T-cell (primary cell): ENCODE data around the gene TBC1D22A. TPM values are rescaled to one million over a fixed set of nuclear protein-coding genes. Genes with fewer than 3 reads are reported as not detected.

Source experiments
- ATAC-seq, 4 experiments: fragments of 200-7000 bp in 3 of 4; fragments of 150-1000 bp in 1 of 4; cut with Tn5 transposase; replicated peaks in 1 of 4; 1 replicate in 3 of 4; 2 replicates in 1 of 4; pipeline ENCODE4 v1.10.0; 2021; ENCODE audit warnings: moderate library complexity in 3 of 4, mild to moderate bottlenecking in 2 of 4, moderate number of reproducible peaks in 1 of 4
- CTCF ChIA-PET, 2 donors: fragments of 300-600 bp; sonication (Branson Sonifier 250); formaldehyde crosslinking; loops; one replicate each; lab custom pipeline; 2022; ENCODE audit warnings: antibody characterized with exemption in 2 of 2; lab: Charles Lee
- POLR2A ChIA-PET, 2 donors: fragments of 300-600 bp; sonication (Branson Sonifier 250); formaldehyde crosslinking; loops; one replicate each; lab custom pipeline; 2022; ENCODE audit warnings: antibody characterized with exemption in 2 of 2; lab: Charles Lee
- DNase-seq, 35 experiments: peaks; one replicate each; pipeline versions ENCODE4 v3.0.0 to v3.0.0-alpha.2; 2013 to 2023
- H3K27ac ChIP-seq: one replicate; pipeline ENCODE4 v1.5.1; 2013; ENCODE audit warnings: low read length
- H3K27me3 ChIP-seq, 2 experiments: replicated peaks in 1 of 2; 1 replicate in 1 of 2; 2 replicates in 1 of 2; pipeline versions ENCODE4 v1.6.1 to v1.7.0; 2013; ENCODE audit warnings: low read length in 1 of 2, mixed read lengths in 1 of 2; ENCODE audit not compliant: control insufficient read depth in 2 of 2, insufficient read depth in 2 of 2; ENCODE audit errors: extremely low read depth in 1 of 2
- H3K36me3 ChIP-seq, 2 donors: 1 replicate in 1 of 2; 2 replicates in 1 of 2; pipeline versions ENCODE4 v1.6.1 to v1.7.0; 2013; ENCODE audit warnings: low read length in 1 of 2; ENCODE audit not compliant: control insufficient read depth in 2 of 2, insufficient read depth in 1 of 2; ENCODE audit errors: extremely low read depth in 1 of 2
- H3K4me1 ChIP-seq, 2 experiments: 1 replicate in 1 of 2; 2 replicates in 1 of 2; pipeline versions ENCODE4 v1.6.1 to v1.7.0; 2013; ENCODE audit warnings: low read length in 2 of 2, mixed read lengths in 1 of 2; ENCODE audit not compliant: insufficient read depth in 2 of 2, control insufficient read depth in 1 of 2; ENCODE audit errors: extremely low read depth in 1 of 2
- H3K4me3 ChIP-seq, 2 donors: 1 replicate in 1 of 2; 2 replicates in 1 of 2; pipeline versions ENCODE4 v1.5.1 to v1.7.0; 2013; ENCODE audit warnings: mild to moderate bottlenecking in 2 of 2, low read length in 1 of 2, moderate library complexity in 1 of 2; ENCODE audit not compliant: control insufficient read depth in 1 of 2; ENCODE audit errors: extremely low read depth in 1 of 2
- H3K9me3 ChIP-seq: 2 replicates; pipeline ENCODE4 v1.7.0; 2013
- H3K27ac Mint-ChIP-seq, 2 donors: one replicate each; pipeline ENCODE4 v1.8.0; 2020 to 2021; ENCODE audit warnings: mild to moderate bottlenecking in 2 of 2, mixed read lengths in 2 of 2
- H3K27me3 Mint-ChIP-seq, 2 donors: one replicate each; pipeline ENCODE4 v1.8.0; 2021 to 2022; ENCODE audit warnings: mixed read lengths in 2 of 2
- H3K36me3 Mint-ChIP-seq: one replicate; pipeline ENCODE4 v1.8.0; 2021; ENCODE audit warnings: mixed read lengths
- H3K4me1 Mint-ChIP-seq, 3 donors: one replicate each; pipeline ENCODE4 v1.8.0; 2020 to 2022; ENCODE audit warnings: mixed read lengths in 3 of 3, mild to moderate bottlenecking in 1 of 3
- H3K4me3 Mint-ChIP-seq, 3 donors: one replicate each; pipeline ENCODE4 v1.8.0; 2020 to 2022; ENCODE audit warnings: mild to moderate bottlenecking in 3 of 3, mixed read lengths in 3 of 3, moderate library complexity in 3 of 3
- H3K9me3 Mint-ChIP-seq, 3 donors: one replicate each; pipeline ENCODE4 v1.8.0; 2020 to 2022; ENCODE audit warnings: mixed read lengths in 3 of 3
- WGBS: methylation state at CpG from one replicate; pipeline ENCODE4 v1.1.5; 2013; ENCODE audit warnings: missing lambda C conversion rate; ENCODE audit not compliant: insufficient coverage; 5-methylcytosine and 5-hydroxymethylcytosine counted together
- total RNA-seq, 35 experiments: library from RNA in 6 of 35; stranded (reverse) in 6 of 35; fragments of 120-200 nt in 1 of 35; gene quantifications; one replicate each; pipeline versions ENCODE4 v1.2.1 to v1.2.4 and lab custom pipeline; 2013 to 2026

TBC1D22A gene
- total RNA-seq, 5 donors from 2014 or later (not counting 1 experiment from before 2014, with no cell fraction given) = 38.3 to 67.8 (median 57.7) TPM

- no peaks in the 10 kb centered on the region for H3K9me3 ChIP-seq
- H3K36me3 ChIP-seq = peaks cover 8 to 13% of the 10 kb centered on the region in 2 donors
- DNase-seq (no peak), ATAC-seq (no peak)
- peaks cover 0 to 17% (median 0%) of the 10 kb centered on the region in 3 donors for H3K4me1 Mint-ChIP-seq
- no peak overlapping the region for H3K4me3 Mint-ChIP-seq
- no peak overlapping the region for H3K4me3 ChIP-seq
- no peak overlapping the region for H3K27ac Mint-ChIP-seq
- WGBS = 98% methylated on average over 9 of the region's 10 CpGs
- H3K36me3 Mint-ChIP-seq = peaks cover 12% of the 10 kb centered on the region
- H3K9me3 Mint-ChIP-seq = no peaks in the 10 kb centered on the region
- CTCF ChIA-PET = no interaction called here
- H3K27me3 Mint-ChIP-seq = no peaks in the 10 kb centered on the region
- POLR2A ChIA-PET = no interaction called here
- H3K27ac ChIP-seq = no peak overlapping the region
- no peaks in the 10 kb centered on the region for H3K27me3 ChIP-seq
- no peaks in the 10 kb centered on the region for H3K4me1 ChIP-seq
Observed at GRCh38 chr22:47126344-47126811, 363.9 kb downstream of the TBC1D22A start.

GRCh38 chr22:47127441-47127871 lies 365.0 kb downstream of the TBC1D22A start:
- H3K36me3 Mint-ChIP-seq = peaks cover 12% of the 10 kb centered on the region
- no peak for ATAC-seq
- peaks cover 3 to 7% of the 10 kb centered on the region in 2 donors for H3K36me3 ChIP-seq
- H3K4me1 Mint-ChIP-seq = peaks cover 0 to 17% (median 0%) of the 10 kb centered on the region in 3 donors
- no peak overlapping the region for H3K27ac ChIP-seq
- H3K27ac Mint-ChIP-seq = no peak overlapping the region
- no peaks in the 10 kb centered on the region for H3K4me1 ChIP-seq
- H3K4me3 Mint-ChIP-seq = no peak overlapping the region
- ChIA-PET CTCF (no interaction called here), POLR2A (no interaction called here)
- no peaks in the 10 kb centered on the region for H3K9me3 Mint-ChIP-seq
- no peaks in the 10 kb centered on the region for H3K9me3 ChIP-seq
- DNase-seq = no peak
- no peak overlapping the region for H3K4me3 ChIP-seq
- no peaks in the 10 kb centered on the region for H3K27me3 ChIP-seq
- WGBS = 90% methylated on average over 14 of the region's 15 CpGs
- H3K27me3 Mint-ChIP-seq = no peaks in the 10 kb centered on the region

- H3K9me3 ChIP-seq = no peaks in the 10 kb centered on the region
- no peak overlapping the region for H3K4me3 ChIP-seq
- Mint-ChIP-seq H3K36me3 (peaks cover 12% of the 10 kb centered on the region), H3K4me3 (no peak overlapping the region), H3K27ac (no peak overlapping the region), H3K4me1 (peaks cover 0 to 17% (median 0%) of the 10 kb centered on the region in 3 donors), H3K27me3 (no peaks in the 10 kb centered on the region), H3K9me3 (no peaks in the 10 kb centered on the region)
- ATAC-seq (no peak), DNase-seq (no peak)
- H3K36me3 ChIP-seq = peaks cover 3 to 7% of the 10 kb centered on the region in 2 donors
- no peaks in the 10 kb centered on the region for H3K4me1 ChIP-seq
- H3K27ac ChIP-seq = no peak overlapping the region
- POLR2A ChIA-PET = no interaction called here
- 100% methylated on average over 4 of the region's 7 CpGs for WGBS
- CTCF ChIA-PET = no interaction called here
- no peaks in the 10 kb centered on the region for H3K27me3 ChIP-seq
Observed at GRCh38 chr22:47128216-47128615, 365.8 kb downstream of the TBC1D22A start.

GRCh38 chr22:47128622-47129215 lies 366.3 kb downstream of the TBC1D22A start:
- DNase-seq = no peak
- WGBS = 96% methylated on average over 17 of the region's 21 CpGs

GRCh38 chr22:47129902-47130635 lies 367.6 kb downstream of the TBC1D22A start:
- Mint-ChIP-seq H3K27ac (peak overlapping the region in 1 of 2 donors; percentile 23), H3K27me3 (no peaks in the 10 kb centered on the region), H3K36me3 (peaks cover 18% of the 10 kb centered on the region), H3K9me3 (no peaks in the 10 kb centered on the region), H3K4me1 (peaks cover 0 to 15% (median 0%) of the 10 kb centered on the region in 3 donors), H3K4me3 (no peak overlapping the region)
- no peaks in the 10 kb centered on the region for H3K27me3 ChIP-seq
- no peaks in the 10 kb centered on the region for H3K4me1 ChIP-seq
- no peak overlapping the region for H3K4me3 ChIP-seq
- peaks cover 3 to 8% of the 10 kb centered on the region in 2 donors for H3K36me3 ChIP-seq
- H3K9me3 ChIP-seq = no peaks in the 10 kb centered on the region
- DNase-seq (no peak), ATAC-seq (no peak)
- no peak overlapping the region for H3K27ac ChIP-seq
- 82% methylated on average over 12 of the region's 21 CpGs for WGBS
- POLR2A ChIA-PET = no interaction called here
- CTCF ChIA-PET = no interaction called here

More at GRCh38 chr22:47128622-47129215, 366.3 kb downstream of the TBC1D22A start:
- Histone ChIP-seq H3K4me1 (no peaks in the 10 kb centered on the region), H3K9me3 (no peaks in the 10 kb centered on the region), H3K36me3 (peaks cover 3 to 8% of the 10 kb centered on the region in 2 donors), H3K27me3 (no peaks in the 10 kb centered on the region), H3K4me3 (no peak overlapping the region), H3K27ac (no peak overlapping the region)
- peaks cover 12% of the 10 kb centered on the region for H3K36me3 Mint-ChIP-seq
- no peak overlapping the region for H3K27ac Mint-ChIP-seq
- no peaks in the 10 kb centered on the region for H3K9me3 Mint-ChIP-seq
- ATAC-seq = no peak
- ChIA-PET CTCF (no interaction called here), POLR2A (no interaction called here)
- peaks cover 0 to 15% (median 0%) of the 10 kb centered on the region in 3 donors for H3K4me1 Mint-ChIP-seq
- H3K27me3 Mint-ChIP-seq = no peaks in the 10 kb centered on the region
- no peak overlapping the region for H3K4me3 Mint-ChIP-seq

- Mint-ChIP-seq H3K9me3 (no peaks in the 10 kb centered on the region), H3K27ac (no peak overlapping the region), H3K36me3 (peaks cover 18% of the 10 kb centered on the region), H3K27me3 (no peaks in the 10 kb centered on the region), H3K4me3 (no peak overlapping the region), H3K4me1 (peaks cover 0 to 9% (median 0%) of the 10 kb centered on the region in 3 donors)
- ChIA-PET CTCF (no interaction called here), POLR2A (interaction anchor here in 1 of 2 donors (0.6 kb wide), 1 partner anchor 1003 kb away, joined by 4 read pairs; no protein-coding TSS in a partner anchor)
- Histone ChIP-seq H3K36me3 (peaks cover 3 to 8% of the 10 kb centered on the region in 2 donors), H3K4me3 (no peak overlapping the region), H3K27me3 (no peaks in the 10 kb centered on the region), H3K4me1 (no peaks in the 10 kb centered on the region), H3K9me3 (no peaks in the 10 kb centered on the region), H3K27ac (no peak overlapping the region)
- ATAC-seq (no peak), DNase-seq (no peak)
- WGBS = 71% methylated on average over 10 of the region's 16 CpGs
Observed at GRCh38 chr22:47130883-47131631, 368.6 kb downstream of the TBC1D22A start.
